Adrenal gland (tissue), 5 donors: Measurements from ENCODE around the gene CELF2.

ENCODE experiments used
- POLR2A ChIP-seq, 2 donors: fragments of 450-650 bp; IDR thresholded peaks; one replicate each; pipeline ENCODE4 v1.6.1; 2017; ENCODE audit warnings: antibody characterized with exemption in 2 of 2, mild to moderate bottlenecking in 2 of 2, moderate library complexity in 1 of 2
- TF ChIP-seq, protein P1 (sequence below), 6 experiments: fragments of 450-650 bp in 4 of 6; fragments of 200-600 bp in 2 of 6; sonication (generic) in 1 of 6; IDR thresholded peaks; 1 replicate in 5 of 6; 2 replicates in 1 of 6; pipeline versions ENCODE4 v1.5.1 to v1.8.0; 2016 to 2021; ENCODE audit warnings: antibody characterized with exemption in 6 of 6, mild to moderate bottlenecking in 2 of 6, moderate library complexity in 1 of 6
- donor health status: DM: no; HTN: no; CAD: no.

DNA sequence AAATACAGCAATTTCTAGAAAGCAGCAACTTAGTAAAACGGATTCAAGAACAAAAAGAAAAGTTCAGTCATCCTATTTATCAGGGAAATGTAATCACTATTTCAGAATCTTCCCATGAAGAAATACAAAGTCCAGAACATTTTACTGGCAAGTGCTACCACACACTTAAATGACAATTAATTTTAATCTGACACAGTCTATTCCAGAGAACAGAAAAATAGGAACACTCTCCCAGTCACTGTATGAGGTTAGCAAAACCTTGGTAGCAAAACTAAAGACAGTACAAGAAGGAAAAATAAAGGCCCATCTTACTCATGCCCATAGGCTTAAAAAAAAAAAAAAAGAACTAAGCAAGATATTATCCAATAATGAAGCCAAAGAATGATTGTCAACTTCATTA lies 295.8 kb downstream of the CELF2 start:
- TF ChIP-seq POLR2A (IDR thresholded peaks at IDR 0.05): no peak
- TF ChIP-seq, protein P1, sequence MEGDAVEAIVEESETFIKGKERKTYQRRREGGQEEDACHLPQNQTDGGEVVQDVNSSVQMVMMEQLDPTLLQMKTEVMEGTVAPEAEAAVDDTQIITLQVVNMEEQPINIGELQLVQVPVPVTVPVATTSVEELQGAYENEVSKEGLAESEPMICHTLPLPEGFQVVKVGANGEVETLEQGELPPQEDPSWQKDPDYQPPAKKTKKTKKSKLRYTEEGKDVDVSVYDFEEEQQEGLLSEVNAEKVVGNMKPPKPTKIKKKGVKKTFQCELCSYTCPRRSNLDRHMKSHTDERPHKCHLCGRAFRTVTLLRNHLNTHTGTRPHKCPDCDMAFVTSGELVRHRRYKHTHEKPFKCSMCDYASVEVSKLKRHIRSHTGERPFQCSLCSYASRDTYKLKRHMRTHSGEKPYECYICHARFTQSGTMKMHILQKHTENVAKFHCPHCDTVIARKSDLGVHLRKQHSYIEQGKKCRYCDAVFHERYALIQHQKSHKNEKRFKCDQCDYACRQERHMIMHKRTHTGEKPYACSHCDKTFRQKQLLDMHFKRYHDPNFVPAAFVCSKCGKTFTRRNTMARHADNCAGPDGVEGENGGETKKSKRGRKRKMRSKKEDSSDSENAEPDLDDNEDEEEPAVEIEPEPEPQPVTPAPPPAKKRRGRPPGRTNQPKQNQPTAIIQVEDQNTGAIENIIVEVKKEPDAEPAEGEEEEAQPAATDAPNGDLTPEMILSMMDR (IDR thresholded peaks at IDR 0.05): no peak
